ENCODE measurements around the gene SLC28A3.

The SLC28A3 gene

DNA sequence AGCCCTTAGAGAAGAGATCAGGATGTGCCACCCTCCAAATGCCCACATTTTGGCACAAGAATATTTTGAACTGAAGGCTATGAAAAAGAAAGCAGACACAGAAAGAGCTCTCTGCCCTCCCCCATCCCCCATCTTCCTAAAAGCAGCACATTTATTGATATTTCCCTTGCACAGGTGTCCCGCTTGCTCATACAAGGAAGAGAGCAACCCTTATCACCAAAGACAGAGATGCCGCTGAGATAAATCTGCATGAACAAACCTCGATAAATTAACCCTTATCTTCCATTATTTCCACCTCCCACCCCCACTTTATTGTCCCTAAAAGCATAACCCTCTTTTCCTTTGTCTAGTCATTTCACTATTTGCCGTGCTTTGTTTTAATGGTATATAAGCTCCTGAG lies 1.8 kb downstream of the SLC28A3 start:
- no peak for DNase-seq

DNA sequence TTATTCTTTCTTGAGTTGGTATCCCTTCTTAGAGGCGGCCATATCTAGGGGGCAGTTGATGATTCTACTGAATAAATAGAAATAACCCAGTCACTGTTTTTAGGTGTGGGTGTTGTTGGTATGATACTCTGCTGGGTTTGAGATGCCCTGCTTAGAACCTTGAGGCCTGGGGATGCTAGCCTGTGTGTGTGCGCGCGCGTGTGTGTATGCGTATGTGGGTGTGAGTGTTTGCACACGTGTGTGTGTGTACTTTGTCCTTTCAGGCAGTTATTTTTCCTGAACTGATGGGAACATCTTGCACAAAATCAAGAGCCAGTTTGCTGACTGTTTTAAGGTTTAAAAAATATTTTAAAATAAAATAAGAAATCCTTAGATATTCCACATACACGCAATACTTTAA lies 3.3 kb downstream of the SLC28A3 start:
- DNase-seq = no peak

DNA sequence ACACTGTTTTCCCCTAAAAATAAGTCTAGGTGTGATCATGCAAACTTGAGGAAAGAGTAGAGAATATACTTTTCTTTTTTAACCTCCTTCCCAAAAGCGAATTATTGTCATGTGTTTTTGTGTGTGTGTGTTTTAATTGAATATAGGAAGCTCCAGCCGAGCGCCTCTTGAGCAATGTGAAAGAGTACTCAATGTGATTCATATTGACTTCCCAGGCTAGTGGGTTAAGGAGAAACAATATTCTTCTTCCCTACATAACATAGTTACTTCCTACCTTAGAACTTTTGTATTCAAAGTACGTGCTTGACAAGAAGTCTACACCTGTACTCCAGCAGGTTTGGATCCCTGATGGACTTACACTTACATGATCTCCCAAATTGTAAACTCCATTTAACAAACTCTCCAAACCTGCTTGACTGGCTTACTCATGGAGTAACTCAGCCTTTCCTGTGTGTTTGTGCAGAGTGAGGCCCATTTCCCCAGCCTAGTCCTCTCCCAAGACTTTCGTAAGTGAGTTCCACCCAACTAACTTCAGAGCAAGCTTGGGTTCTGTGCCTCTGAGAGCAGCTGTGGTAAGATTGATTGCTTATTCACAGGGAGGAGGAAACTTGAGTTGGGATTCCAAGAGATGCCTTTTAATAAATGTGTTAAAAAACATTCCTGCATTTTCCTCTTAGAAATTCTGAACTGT lies 9.3 kb downstream of the SLC28A3 start:
- DNase-seq = no peak

DNA sequence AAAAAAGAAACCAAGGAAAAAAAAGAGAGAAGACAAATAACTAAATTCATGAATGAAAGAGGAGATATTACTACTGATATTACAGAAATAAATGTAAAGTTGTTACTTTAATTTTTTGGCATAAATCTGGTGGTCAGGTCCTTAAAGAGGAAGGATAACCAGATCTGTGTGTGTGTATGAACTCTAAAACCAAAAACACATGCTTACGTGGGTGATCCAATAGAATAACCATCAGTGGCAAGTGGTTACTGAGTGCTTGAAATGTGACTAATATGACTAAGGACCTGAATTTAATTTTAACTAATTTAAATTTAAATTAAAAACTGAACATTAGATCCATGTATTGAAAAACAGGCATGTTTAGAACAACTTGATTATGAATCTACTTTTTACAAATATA lies 10.3 kb downstream of the SLC28A3 start:
- no peak for DNase-seq

DNA sequence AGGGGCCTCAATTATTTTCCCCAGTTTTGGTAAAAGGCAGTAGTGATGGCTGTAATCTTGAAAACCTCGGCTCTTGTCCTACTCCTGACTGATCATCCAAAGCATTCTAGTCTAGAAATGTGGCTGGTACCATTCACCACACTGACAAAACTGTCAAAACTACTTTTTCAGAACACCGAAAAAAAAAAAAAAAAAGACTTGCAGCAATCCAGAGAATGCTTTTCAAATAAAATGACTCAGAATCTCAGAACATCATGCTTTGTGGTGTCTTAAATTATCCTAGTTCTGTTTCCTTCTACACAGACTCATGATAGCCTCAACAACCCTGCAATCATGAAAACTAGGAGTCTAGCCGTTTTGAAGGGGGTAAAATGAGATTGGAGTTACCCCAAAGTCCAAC lies 13.4 kb downstream of the SLC28A3 start:
- DNase-seq = no peak

DNA sequence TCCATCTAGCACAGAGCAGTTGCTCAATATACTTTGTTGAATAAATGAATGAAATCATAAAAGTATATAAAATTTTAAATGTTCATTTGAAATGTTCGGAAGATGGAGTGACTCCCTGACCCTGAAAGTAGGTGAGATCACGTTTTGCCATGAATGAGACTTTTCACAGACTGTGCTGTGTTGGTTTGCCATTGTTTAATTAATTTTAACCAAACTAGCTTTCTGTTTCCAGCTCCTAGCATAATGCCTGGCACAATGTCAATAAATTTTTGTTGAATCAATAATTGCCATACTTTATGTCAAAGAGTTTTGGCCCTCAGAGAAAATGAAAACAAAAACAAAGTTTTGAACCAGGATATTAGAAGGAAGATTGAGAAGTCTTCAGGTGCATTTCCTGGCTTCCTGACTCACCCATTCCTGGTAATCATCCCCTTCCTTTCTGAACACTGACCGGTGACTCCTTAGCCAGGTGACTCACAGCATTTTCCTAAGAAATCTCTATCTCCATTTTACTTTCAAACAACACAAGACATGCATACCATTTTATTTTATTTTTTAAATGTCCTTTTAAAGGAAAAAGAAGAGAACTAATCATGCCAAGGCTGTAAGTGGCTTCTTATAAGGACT lies 15.1 kb downstream of the SLC28A3 start:
- DNase-seq = no peak

DNA sequence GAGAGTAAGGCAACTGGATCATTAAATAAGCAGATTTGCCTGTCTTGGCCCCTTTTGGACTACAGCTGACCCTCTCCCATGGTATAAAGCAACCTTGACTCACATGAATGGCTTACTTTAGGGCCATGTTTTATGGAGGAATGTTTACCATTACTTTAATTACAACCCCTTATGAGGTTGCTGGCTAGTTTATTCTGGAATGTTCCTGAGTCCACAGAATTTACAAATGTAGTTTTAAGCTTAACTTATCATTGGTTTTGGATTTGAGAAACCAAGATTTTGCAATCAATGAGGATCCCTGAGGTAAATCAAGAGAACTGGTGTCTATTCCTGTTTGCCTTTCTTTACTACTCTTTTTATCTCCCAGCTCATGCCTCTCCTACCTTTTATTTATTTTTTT lies 15.7 kb downstream of the SLC28A3 start:
- DNase-seq = no peak

DNA sequence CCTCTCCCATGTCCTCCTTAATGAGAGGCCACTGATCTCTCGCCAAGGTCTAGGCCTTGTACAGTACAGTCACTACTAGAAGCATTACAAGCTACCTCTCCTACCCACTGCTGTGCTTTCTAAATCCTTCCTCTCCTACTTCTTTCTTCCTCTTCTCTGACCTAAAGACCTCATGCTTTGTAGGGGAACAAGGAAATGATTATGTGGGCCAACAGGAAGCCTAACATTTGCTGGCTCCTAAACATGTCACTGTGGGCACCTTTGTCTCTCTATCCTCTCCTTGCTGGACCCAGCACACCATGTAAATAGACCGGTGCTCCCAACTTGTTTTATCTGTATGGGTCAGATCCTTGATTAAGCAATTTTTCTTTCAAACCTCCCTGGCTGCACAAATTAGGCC lies 16.7 kb downstream of the SLC28A3 start:
- no peak for DNase-seq

DNA sequence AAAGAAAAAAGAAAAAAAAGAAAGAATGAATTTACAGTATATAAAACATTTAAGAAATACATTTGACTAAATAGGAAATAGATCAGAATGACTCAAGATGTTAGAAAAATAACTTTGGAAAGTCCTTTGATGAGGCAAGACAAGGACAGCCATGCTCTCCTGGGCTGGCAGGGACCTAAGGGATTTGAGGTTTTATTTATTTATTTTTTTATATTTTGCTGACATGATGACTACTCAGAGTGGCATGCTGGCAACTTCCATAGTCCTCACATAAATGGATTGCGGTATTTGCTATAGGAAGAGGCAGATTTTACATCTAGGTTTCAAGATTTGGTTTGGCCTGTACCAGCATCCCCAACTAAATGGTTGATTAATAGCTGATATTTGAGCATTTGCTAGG lies 17.7 kb downstream of the SLC28A3 start:
- no peak for DNase-seq

DNA sequence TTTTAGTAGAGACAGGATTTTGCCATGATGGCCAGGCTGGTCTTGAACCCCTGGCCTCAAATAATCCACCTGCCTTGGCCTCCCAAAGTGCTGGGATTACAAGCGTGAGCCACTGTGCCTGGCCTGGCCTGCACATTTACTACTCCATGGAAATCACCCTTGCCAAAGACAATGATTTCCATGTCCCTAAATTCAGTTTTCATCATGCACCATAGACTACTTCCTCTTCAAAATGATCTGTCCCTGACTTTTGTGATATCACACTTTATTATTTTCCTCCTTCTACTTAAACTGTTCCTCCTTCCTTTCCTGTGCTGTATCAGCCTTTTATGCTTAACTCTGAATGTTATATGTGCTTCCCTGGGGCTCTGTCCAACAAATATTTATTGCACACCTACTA lies 20.3 kb downstream of the SLC28A3 start:
- DNase-seq = no peak

DNA sequence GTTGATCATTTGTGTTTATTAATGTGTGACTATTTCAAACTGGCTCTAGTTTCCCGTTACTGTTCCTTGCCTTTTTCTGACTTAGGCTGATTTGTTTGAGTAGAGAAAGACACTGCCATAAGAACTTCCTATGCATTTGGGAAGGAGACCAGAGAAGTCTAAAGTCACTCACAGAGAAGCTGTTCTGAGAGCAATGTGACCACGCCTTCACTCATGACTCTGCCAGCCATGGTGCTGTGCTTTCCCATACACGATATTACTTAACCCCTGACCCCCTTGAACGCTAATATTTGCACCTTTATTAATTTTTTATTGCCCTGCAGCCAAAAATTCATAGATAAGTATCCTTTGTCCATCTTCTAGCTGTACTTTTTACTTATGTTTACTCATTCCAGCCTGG lies 20.9 kb downstream of the SLC28A3 start:
- no peak for DNase-seq

DNA sequence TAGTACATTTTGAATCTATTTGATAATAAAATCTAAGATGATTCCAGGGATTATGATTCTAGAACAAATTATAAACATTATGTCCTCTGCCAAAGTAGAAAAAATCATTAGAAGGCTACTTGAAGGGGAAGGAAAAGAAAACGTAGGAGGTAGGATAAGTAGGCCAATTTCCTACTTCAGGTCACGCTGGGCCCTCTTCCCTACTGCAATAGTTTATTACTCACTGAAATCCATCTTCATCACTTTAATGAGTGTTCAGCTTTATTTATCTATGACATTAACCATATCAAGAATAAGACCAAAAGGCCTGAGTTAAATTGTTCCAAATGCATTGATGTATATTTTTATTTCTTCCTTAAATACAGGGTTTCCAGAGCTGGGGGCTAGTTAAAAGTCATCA lies 21.6 kb downstream of the SLC28A3 start:
- DNase-seq = no peak

DNA sequence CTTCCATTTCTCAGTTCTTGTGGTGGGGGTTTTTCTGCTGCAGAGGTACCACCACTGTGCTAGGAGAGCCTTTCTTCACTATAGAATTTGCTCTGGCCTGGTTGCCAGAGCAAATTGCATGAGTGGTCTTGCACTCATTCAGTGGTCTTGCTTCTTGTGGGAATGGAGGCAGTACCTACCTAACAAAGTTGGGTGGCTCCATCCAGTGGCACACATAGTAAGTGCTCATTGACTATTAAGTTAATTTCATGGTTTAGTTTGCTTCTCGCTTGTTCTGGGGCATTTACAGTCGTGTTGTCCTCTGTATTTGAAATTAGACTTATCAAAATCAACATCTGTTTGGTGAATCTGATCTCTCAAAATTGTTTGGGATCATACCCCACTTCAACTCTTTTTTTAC lies 23.0 kb downstream of the SLC28A3 start:
- DNase-seq = no peak

DNA sequence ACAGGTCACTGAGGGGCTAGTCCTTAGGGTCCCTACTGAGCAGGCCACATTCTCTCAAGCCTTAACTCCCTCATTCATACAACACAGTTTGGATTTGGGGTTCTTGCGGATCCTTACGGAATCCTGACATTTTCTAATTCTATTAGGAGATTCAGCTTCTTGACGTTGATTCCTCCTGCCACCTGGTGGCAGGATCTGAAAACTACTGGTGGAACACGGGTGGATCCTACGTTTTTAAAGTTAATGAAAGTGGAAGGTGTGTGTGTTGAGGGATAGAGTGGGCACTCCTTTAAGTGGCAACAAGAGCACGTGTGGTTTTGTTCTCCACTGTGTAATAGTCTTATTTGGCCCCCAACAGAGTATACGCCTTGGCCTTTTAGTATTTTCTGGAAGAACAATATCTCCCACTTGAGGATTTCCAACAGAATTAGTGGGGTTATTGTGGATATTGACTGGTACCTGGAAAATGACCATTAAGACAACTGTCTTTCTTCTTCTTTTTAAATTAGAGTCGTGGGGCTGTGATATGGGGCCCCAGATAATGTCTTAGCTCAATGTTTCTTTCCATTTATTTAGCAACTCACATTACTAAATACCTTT lies 25.2 kb downstream of the SLC28A3 start:
- DNase-seq = peak in 1 of 2 experiments; percentile 33

DNA sequence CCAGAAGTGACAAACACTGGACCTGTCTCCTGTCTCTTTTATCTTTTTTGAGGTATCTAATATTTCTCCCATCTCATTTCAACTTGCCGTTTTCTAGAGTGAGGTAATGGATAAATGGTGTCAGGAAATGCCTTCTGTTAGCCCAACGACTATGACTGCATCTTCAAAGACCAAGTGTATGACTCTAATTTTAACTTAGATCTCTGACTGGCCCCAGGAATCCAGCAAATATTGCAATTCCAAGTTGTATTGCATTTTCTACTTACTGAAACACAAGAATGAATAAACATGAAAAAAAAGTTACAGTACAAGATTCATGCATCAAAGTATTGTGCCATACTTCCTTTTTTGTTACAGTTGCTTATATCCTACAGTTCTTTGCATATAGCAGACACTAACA lies 26.3 kb downstream of the SLC28A3 start:
- DNase-seq = no peak

DNA sequence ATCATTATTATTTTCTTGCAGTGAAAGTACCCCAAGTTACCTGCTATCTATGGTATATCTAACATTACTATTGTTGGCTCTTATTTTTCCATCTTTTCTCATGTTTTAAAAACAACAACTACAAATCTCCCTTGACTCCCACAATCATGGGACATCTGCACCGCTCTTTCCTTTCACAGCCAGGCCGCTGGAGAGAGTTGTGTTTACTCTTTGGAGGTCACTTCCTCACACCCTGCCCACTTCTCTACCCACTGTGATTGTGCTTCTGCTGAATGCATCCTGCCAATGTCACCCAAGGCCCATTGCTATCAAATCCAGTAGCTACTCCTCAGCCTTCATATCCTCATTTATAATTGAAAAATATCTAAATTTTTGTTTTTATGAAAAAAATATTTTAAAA lies 29.7 kb downstream of the SLC28A3 start:
- no peak for DNase-seq

DNA sequence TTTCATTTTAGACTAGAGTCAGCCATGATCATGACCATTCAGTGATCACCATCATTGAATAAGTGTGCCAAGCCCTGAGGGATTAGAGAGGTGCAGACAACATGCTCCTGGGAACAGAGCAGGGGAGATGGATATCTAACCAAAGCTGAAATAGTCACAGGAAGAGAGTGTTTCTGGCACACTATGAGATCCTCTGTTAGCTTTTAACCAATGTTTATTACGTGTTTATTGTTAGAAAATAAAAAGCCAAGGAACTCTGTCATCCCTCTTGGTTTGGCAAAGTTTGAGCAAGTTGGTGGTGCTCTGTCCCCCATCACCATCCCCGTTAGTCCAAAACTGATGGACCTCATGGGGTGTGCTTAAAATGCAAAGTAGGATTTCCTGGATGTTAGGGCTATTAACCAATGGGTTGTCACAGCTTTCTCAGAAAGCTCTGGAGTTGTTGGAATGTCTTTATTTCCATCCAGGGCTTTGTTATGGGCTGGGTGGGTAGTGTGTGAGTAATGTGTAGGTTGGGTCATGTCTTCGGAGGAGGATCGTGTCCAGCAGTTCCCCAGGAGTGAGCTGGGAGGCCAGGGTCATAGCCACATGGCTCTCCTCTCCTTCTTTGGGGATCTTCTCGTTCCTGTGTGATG lies 34.9 kb downstream of the SLC28A3 start:
- DNase-seq = no peak

DNA sequence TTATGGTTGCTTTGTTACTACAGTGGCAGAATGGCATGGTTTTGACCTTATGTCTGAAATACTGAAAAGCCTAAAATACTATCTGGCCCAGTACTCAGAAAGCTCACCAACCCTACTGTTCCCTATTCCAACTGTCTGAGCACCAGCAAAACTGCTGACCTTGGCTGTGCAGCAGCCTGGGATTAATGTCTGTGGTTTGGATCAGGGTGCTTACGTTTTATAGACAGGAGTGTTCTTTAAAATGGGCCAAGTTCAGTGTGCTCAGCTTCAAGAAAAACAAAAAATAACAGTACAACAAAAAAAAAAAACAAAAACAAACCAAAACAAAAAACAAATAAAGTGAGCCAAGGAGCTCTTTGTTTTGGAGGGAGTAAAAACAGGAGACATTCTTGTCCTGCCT lies 36.4 kb downstream of the SLC28A3 start:
- no peak for DNase-seq

DNA sequence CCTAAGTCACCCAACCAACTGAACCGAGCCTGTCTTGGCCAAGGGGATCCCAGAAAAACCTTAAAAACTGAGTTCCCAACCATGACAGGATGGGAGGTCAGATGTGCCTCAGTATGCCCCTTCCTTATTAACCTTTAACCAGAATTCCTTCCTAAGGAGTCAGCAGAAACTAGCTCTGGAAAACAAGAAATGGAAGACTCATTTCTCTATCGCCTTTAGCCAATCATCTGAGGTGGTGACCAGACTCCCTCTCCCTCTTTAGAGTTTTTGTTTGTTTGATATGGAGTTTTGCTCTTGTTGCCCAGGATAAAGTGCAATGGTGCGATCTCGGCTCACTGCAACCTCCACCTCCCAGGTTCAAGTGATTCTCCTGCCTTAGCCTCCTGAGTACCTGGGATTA lies 37.5 kb downstream of the SLC28A3 start:
- DNase-seq = no peak

DNA sequence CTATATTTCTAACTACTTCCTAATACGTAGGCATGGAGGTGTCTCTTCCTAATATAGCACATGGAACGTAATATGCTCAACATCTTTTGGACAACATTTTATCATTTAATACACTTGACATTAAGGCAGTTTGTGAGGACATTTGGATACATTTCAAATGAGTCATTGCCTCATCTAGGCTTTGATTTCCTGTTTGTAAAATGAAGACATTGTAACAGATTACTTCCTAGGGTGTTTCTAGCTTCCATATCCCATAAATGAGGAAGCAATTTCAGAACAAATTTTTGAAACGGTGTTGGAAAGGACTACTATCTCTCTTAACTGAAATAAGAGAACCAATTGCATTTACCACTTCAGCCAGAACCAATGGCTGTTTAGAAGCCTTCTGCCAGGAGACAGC lies 38.7 kb downstream of the SLC28A3 start:
- DNase-seq = no peak

DNA sequence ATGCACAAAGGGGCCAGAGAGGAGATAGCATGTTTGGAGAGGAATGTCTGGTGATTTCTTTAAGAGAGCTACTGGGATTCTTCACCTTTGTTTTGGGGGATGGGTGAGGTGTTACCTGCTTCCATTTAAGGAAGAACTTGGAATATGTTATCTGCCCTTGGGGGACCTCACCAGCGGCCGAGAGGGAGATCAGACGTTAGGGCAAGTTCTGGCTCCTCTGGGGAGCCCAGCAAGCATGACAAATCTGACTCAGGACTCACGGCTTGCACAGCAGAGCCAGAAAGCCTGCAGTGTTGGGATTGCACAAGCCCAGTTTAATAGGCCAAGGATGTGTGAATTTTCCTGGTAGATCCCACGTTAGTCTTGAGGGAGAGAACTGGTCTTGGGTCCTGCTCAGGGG lies 40.3 kb downstream of the SLC28A3 start:
- DNase-seq = no peak

DNA sequence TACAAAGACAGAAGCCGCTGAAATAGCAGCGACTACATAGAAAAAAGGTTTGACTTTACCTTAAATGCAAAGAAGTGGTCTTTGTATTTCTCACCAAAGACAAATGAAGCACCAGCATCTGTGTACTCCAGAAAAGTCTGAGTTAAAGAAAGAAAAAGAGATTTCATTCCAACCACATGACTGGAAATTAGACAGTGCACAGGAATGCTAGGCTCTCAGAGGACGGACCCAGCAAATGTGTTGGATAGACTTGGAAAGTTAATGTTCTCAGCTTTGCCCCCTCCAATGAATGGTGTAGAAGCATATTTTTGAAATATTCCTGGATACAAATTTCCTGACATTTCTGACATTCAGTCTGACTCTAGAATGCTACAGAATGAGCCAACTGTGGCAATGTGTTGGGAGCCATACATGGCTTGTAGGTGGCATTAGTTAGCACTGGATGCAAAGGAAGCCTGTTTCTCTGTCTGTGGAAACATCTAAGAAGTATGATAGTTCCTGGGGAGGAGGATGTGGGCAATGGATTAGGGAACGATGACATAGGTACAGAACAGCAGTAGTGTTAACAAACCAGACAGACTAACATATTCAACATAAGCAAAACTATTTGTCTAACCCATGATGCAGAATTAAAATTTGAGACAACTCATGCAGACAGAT lies 43.3 kb downstream of the SLC28A3 start:
- no peak for DNase-seq

DNA sequence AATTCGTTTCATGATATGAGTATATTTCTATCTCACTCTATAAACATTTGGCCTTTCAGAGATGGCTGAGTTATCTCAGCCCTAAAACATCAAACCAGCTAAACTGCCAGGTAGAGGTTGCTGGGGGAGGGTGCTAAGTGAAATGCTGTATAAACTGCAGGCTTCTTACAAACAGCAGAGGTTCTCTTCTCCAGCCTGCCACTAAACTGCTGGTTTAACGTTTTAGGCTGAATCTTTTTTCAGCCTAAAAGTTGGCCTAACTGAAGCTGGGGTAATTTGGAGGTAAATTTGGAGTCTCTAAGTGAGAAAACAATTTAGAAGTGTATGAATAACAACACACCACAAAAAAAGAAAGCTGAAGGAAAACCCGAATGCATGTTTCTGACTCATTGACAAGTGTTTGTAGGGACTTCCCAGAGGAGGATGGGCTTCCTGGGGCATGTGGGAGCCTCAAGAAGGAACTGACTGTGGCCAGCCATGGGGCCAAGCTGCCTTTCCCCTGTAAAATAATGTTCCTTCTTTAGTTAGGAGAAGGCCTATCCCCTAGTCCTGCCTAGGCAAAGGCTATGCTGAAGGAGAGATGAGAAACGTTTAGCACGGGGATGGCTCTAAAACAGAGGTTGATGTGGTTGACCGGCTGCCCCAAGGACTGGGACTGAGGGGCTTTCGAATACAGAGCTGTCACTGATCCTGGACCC lies 44.3 kb downstream of the SLC28A3 start:
- DNase-seq = no peak
